Naive thymus-derived CD4-positive, alpha-beta T cell (primary cell): Measurements from ENCODE around the gene NDUFA6. TPM values are rescaled to one million over a fixed set of nuclear protein-coding genes. Genes with fewer than 3 reads are reported as not detected.
"Not testable (repeated sequence)": the region's sequence is repeated elsewhere in the genome, so short reads cannot be mapped to it uniquely, and the experiment has no call there.

Experiments used
- ATAC-seq: fragments of 150-1000 bp; cut with Tn5 transposase; 2 replicates; pipeline ENCODE4 v1.10.0; 2021; ENCODE audit warnings: mild to moderate bottlenecking, moderate library complexity
- CTCF ChIA-PET: fragments of 350-600 bp; sonication (Branson Sonifier 250); formaldehyde crosslinking; loops from one replicate; lab custom pipeline; 2021; ENCODE audit warnings: antibody characterized with exemption; lab: Charles Lee
- POLR2A ChIA-PET: fragments of 350-600 bp; sonication (Branson Sonifier 250); formaldehyde crosslinking; loops from one replicate; lab custom pipeline; 2021; ENCODE audit warnings: antibody characterized with exemption, inconsistent platforms; lab: Charles Lee
- DNase-seq, 9 donors: peaks; one replicate each; pipeline versions ENCODE4 v3.0.0 to v3.0.0-alpha.2; 2020 to 2022; ENCODE audit warnings: mixed read lengths in 1 of 9
- H3K27ac ChIP-seq: one replicate; pipeline ENCODE4 v1.7.0; 2013; ENCODE audit warnings: mild to moderate bottlenecking, low read depth, low read length, moderate library complexity
- H3K27me3 ChIP-seq, 2 donors: one replicate each; pipeline ENCODE4 v1.7.0; 2013; ENCODE audit warnings: low read length in 2 of 2, mild to moderate bottlenecking in 2 of 2, moderate library complexity in 2 of 2; ENCODE audit not compliant: control insufficient read depth in 2 of 2, insufficient read depth in 2 of 2
- H3K36me3 ChIP-seq, 3 experiments: 1 replicate in 2 of 3; 2 replicates in 1 of 3; pipeline ENCODE4 v1.7.0; 2013; ENCODE audit warnings: low read length in 3 of 3, mild to moderate bottlenecking in 3 of 3, moderate library complexity in 1 of 3; ENCODE audit not compliant: insufficient read depth in 3 of 3, control insufficient read depth in 2 of 3
- H3K4me1 ChIP-seq, 2 donors: one replicate each; pipeline ENCODE4 v1.7.0; 2013; ENCODE audit warnings: low read length in 2 of 2, mild to moderate bottlenecking in 2 of 2, moderate library complexity in 1 of 2; ENCODE audit not compliant: control insufficient read depth in 2 of 2, insufficient read depth in 2 of 2
- H3K4me3 ChIP-seq: 2 replicates; pipeline ENCODE4 v1.7.0; 2013; ENCODE audit warnings: mild to moderate bottlenecking, low read length
- H3K9me3 ChIP-seq, 3 experiments: 1 replicate in 2 of 3; 2 replicates in 1 of 3; pipeline ENCODE4 v1.7.0; 2013; ENCODE audit warnings: low read length in 3 of 3; ENCODE audit not compliant: control insufficient read depth in 2 of 3
- H3K27ac Mint-ChIP-seq, 9 donors: one replicate each; pipeline ENCODE4 v1.8.0; 2020 to 2022; ENCODE audit warnings: mixed read lengths in 9 of 9, mild to moderate bottlenecking in 8 of 9, moderate library complexity in 5 of 9, inconsistent platforms in 2 of 9
- H3K27me3 Mint-ChIP-seq, 5 donors: one replicate each; pipeline ENCODE4 v1.8.0; 2021 to 2022; ENCODE audit warnings: mixed read lengths in 5 of 5, mild to moderate bottlenecking in 1 of 5
- H3K36me3 Mint-ChIP-seq, 5 donors: one replicate each; pipeline ENCODE4 v1.8.0; 2020 to 2022; ENCODE audit warnings: mixed read lengths in 5 of 5, mild to moderate bottlenecking in 3 of 5, inconsistent platforms in 1 of 5
- H3K4me1 Mint-ChIP-seq, 7 donors: one replicate each; pipeline ENCODE4 v1.8.0; 2020 to 2022; ENCODE audit warnings: mixed read lengths in 7 of 7, mild to moderate bottlenecking in 3 of 7, inconsistent platforms in 1 of 7
- H3K4me3 Mint-ChIP-seq, 10 donors: one replicate each; pipeline ENCODE4 v1.8.0; 2020 to 2022; ENCODE audit warnings: mild to moderate bottlenecking in 10 of 10, mixed read lengths in 10 of 10, moderate library complexity in 6 of 10, inconsistent platforms in 2 of 10
- H3K9me3 Mint-ChIP-seq, 11 donors: one replicate each; pipeline ENCODE4 v1.8.0; 2020 to 2022; ENCODE audit warnings: mixed read lengths in 11 of 11, mild to moderate bottlenecking in 4 of 11, inconsistent platforms in 1 of 11, moderate library complexity in 1 of 11
- intact Hi-C, 2 donors: fragments of 100-400 bp; cut with micrococcal nuclease; formaldehyde crosslinking; loops; one replicate each; pipeline ENCODE4 v1.15.1; 2023
- polyA plus RNA-seq, 2 donors: library from polyadenylated mRNA; unstranded; fragments of 300-500 nt; fragmentation: Illumina TruSeq; gene quantifications; one replicate each; pipeline ENCODE4 v1.2.3, GENCODE V29; 2021
- total RNA-seq, 6 experiments: library from RNA in 5 of 6; stranded (reverse) in 5 of 6; gene quantifications; 1 replicate in 5 of 6; 2 replicates in 1 of 6; pipeline ENCODE4 v1.2.3 and lab custom pipeline; 2021 to 2026

NDUFA6 gene
- total and polyA plus RNA-seq, 7 experiments from 2014 or later, result 35.0 to 123 (median 43.1) TPM

DNA sequence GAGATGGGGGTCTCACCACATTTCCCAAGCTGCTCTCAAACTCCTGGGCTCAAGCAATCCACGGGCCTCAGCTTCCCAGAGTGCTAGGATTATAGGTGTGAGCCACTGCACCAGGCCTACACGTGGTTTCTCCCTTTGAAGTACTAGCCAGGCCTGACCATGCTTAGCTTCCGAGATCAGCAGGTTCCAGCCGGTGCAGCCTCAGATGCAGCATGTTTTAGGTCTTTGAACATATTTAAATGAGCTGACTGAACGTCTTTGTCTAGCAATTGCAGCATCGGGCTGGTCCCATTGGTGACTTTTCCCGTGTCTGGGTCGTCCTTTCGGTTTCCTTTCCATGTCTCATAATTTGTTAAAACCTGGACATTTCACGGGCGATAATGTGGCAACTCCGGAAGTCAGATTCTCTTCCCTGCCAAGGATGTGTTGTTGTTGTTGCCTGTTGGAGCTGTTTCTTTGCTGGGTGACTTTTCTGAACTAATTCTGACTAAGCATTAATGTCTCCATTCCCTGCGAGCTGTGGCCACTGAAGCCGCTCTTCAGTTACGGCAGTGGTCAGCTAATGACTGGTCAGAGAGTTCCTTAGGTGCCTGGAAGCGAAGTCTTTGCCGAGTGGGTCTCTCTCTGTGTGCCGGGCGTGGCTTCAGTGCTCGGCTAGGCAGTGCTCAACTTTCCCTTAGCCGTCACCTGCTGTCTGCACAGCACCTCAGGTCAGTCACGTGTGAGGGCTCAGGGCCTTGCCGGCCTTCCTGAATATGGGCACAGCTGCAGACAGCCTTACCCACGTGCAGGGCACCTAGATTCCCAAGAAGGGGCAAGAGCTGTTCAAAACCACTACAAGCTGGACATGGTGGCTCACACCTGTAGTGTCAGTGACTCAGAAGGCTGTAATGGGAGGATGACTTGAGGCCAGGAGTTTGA, 43.8 kb upstream of the NDUFA6 start:
- Mint-ChIP-seq H3K36me3 (peaks cover 0 to 7% (median 5%) of the 10 kb centered on the region in 5 donors), H3K4me3 (no peak overlapping the region), H3K4me1 (peaks cover 0 to 2% (median 0%) of the 10 kb centered on the region in 7 donors), H3K27me3 (no peaks in the 10 kb centered on the region), H3K27ac (no peak overlapping the region), H3K9me3 (no peaks in the 10 kb centered on the region)
- Histone ChIP-seq H3K4me3 (no peak overlapping the region), H3K4me1 (no peaks in the 10 kb centered on the region), H3K27me3 (no peaks in the 10 kb centered on the region), H3K9me3 (no peaks in the 10 kb centered on the region), H3K36me3 (no peaks in the 10 kb centered on the region), H3K27ac (no peak overlapping the region)
- POLR2A ChIA-PET, result no interaction called here
- CTCF ChIA-PET, result no interaction called here
- DNase-seq (no peak), ATAC-seq (no peak)
- intact Hi-C loops, result no loop called here

- no peaks in the 10 kb centered on the region for H3K27me3 ChIP-seq
- H3K27ac ChIP-seq, result no peak overlapping the region
- no peaks in the 10 kb centered on the region for H3K4me1 ChIP-seq
- peaks cover 0 to 6% (median 0%) of the 10 kb centered on the region in 7 donors for H3K4me1 Mint-ChIP-seq
- peak overlapping the region in 3 of 9 donors; percentile 1 to 49 (median 2) for H3K27ac Mint-ChIP-seq
- H3K9me3 Mint-ChIP-seq, result no peaks in the 10 kb centered on the region
- H3K36me3 Mint-ChIP-seq, result peaks cover 0 to 2% (median 0%) of the 10 kb centered on the region in 5 donors
- H3K4me3 ChIP-seq, result no peak overlapping the region
- ATAC-seq, result no peak
- H3K36me3 ChIP-seq, result no peaks in the 10 kb centered on the region
- no peak overlapping the region for H3K4me3 Mint-ChIP-seq
- no peaks in the 10 kb centered on the region for H3K27me3 Mint-ChIP-seq
- intact Hi-C loops, result no loop called here
- H3K9me3 ChIP-seq, result no peaks in the 10 kb centered on the region
- ChIA-PET POLR2A (no interaction called here), CTCF (interaction anchor here (0.8 kb wide), 1 partner anchor 41 kb away, joined by 3 read pairs; no protein-coding TSS in a partner anchor)
- no peak for DNase-seq
Observed at GRCh38 chr22:42132457-42132856, 41.9 kb upstream of the NDUFA6 start.

- no peaks in the 10 kb centered on the region for H3K27me3 Mint-ChIP-seq
- H3K36me3 Mint-ChIP-seq, result peaks cover 0 to 2% (median 0%) of the 10 kb centered on the region in 5 donors
- intact Hi-C loops, result no loop called here
Observed at GRCh38 chr22:42131562-42131961, 41.0 kb upstream of the NDUFA6 start.

DNA sequence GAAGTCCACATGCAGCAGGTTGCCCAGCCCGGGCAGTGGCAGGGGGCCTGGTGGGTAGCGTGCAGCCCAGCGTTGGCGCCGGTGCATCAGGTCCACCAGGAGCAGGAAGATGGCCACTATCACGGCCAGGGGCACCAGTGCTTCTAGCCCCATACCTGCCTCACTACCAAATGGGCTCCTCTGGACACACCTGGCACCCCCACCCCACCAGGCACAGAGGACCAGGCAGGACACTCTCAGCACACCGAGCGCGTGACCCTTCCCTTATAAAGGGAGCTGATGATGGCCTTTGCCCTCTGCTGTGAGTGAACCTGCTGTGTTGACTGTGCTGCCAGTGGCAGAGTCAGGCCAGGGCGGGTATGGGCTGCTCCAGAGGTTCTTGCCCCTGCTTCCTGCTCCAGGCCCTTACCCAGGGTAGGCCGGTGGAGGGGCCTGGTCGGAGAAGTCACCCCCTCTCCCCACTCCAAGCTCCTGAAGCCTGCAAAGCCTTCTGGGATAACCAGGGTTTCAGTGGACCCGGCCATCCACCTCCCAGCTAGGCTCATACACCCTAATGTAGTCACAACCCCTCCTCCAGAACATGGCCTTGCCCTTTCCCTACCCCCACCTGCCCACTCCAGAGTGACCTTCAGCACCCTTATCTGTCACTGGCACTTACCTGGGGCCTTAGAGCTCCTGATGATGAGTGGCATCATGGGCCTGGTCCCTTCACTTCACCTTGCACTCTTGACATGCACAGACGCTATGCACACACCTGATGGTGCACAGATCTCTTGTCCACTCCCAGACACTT, 40.3 kb upstream of the NDUFA6 start, which contains the start of gene CYP2D6:
CYP2D6 (minus strand) TSS at position 172 of the 793 bp plus-strand sequence; CDS start at position 153, 19 bp downstream.
- intact Hi-C loops, DNase-seq, POLR2A ChIA-PET: not testable (repeated sequence)

More at GRCh38 chr22:42131562-42131961, 41.0 kb upstream of the NDUFA6 start:
- no peak for ATAC-seq
- DNase-seq, result no peak
- Mint-ChIP-seq H3K27ac (peak overlapping the region in 1 of 9 donors; percentile 59), H3K9me3 (no peaks in the 10 kb centered on the region), H3K4me1 (peaks cover 0 to 6% (median 0%) of the 10 kb centered on the region in 7 donors), H3K4me3 (no peak overlapping the region)
- ChIA-PET POLR2A (no interaction called here), CTCF (no interaction called here)
- H3K36me3 ChIP-seq, result no peaks in the 10 kb centered on the region
- H3K4me1 ChIP-seq, result no peaks in the 10 kb centered on the region
- H3K27ac ChIP-seq, result no peak overlapping the region
- H3K27me3 ChIP-seq, result no peaks in the 10 kb centered on the region
- H3K9me3 ChIP-seq, result no peaks in the 10 kb centered on the region
- H3K4me3 ChIP-seq, result no peak overlapping the region

DNA sequence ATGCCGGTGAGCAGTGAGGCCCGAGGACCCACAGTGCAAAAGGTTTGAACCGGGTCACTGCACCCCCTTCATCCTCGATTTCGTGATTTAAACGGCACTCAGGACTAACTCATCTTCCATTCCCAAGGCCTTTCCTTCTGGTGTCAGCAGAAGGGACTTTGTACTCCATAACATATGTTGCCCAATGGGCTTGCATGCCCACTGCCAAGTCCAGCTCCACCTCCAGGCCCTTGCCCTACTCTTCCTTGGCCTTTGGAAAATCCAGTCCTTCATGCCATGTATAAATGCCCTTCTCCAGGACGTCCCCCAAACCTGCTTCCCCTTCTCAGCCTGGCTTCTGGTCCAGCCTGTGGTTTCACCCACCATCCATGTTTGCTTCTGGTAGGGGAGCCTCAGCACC, 39.6 kb upstream of the NDUFA6 start:
- not testable (repeated sequence) for ATAC-seq, H3K27me3 Mint-ChIP-seq

More for the DNA sequence above, 40.3 kb upstream of the NDUFA6 start, which contains the start of gene CYP2D6:
- H3K27me3 ChIP-seq, H3K4me3 ChIP-seq, H3K27ac ChIP-seq, H3K36me3 Mint-ChIP-seq, CTCF ChIA-PET, H3K4me3 Mint-ChIP-seq, H3K9me3 Mint-ChIP-seq, H3K36me3 ChIP-seq, H3K27me3 Mint-ChIP-seq, H3K4me1 Mint-ChIP-seq, H3K4me1 ChIP-seq, H3K9me3 ChIP-seq, ATAC-seq: not testable (repeated sequence)
- peak within 1 kb of the TSS in 2 of 9 donors; percentile 3 to 59 for H3K27ac Mint-ChIP-seq

GRCh38 chr22:42128776-42129694, 38.5 kb upstream of the NDUFA6 start:
- CTCF ChIA-PET, H3K9me3 Mint-ChIP-seq, intact Hi-C loops, H3K27me3 Mint-ChIP-seq, H3K36me3 Mint-ChIP-seq, H3K4me1 ChIP-seq, POLR2A ChIA-PET, H3K9me3 ChIP-seq, H3K4me1 Mint-ChIP-seq, H3K27ac ChIP-seq, DNase-seq, H3K27me3 ChIP-seq, ATAC-seq, H3K36me3 ChIP-seq, H3K27ac Mint-ChIP-seq, H3K4me3 ChIP-seq: not testable (repeated sequence)
- peak overlapping the region in 1 of 10 donors; percentile 21 for H3K4me3 Mint-ChIP-seq

More for the DNA sequence above, 39.6 kb upstream of the NDUFA6 start:
- POLR2A ChIA-PET, H3K4me3 ChIP-seq, intact Hi-C loops, H3K4me1 Mint-ChIP-seq, CTCF ChIA-PET, H3K27ac ChIP-seq, H3K36me3 Mint-ChIP-seq, DNase-seq, H3K9me3 Mint-ChIP-seq, H3K36me3 ChIP-seq, H3K4me3 Mint-ChIP-seq, H3K9me3 ChIP-seq, H3K27me3 ChIP-seq, H3K4me1 ChIP-seq: not testable (repeated sequence)
- peak overlapping the region in 1 of 9 donors; percentile 3 for H3K27ac Mint-ChIP-seq
